Measurements from ENCODE around the gene CLPTM1.
A peak's percentile ranks its signal among the peaks of the same experiment; 100 is the strongest.
"Not testable (repeated sequence)": the region's sequence is repeated elsewhere in the genome, so short reads cannot be mapped to it uniquely, and the experiment has no call there.

Gene CLPTM1, protein sequence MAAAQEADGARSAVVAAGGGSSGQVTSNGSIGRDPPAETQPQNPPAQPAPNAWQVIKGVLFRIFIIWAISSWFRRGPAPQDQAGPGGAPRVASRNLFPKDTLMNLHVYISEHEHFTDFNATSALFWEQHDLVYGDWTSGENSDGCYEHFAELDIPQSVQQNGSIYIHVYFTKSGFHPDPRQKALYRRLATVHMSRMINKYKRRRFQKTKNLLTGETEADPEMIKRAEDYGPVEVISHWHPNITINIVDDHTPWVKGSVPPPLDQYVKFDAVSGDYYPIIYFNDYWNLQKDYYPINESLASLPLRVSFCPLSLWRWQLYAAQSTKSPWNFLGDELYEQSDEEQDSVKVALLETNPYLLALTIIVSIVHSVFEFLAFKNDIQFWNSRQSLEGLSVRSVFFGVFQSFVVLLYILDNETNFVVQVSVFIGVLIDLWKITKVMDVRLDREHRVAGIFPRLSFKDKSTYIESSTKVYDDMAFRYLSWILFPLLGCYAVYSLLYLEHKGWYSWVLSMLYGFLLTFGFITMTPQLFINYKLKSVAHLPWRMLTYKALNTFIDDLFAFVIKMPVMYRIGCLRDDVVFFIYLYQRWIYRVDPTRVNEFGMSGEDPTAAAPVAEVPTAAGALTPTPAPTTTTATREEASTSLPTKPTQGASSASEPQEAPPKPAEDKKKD

DNA sequence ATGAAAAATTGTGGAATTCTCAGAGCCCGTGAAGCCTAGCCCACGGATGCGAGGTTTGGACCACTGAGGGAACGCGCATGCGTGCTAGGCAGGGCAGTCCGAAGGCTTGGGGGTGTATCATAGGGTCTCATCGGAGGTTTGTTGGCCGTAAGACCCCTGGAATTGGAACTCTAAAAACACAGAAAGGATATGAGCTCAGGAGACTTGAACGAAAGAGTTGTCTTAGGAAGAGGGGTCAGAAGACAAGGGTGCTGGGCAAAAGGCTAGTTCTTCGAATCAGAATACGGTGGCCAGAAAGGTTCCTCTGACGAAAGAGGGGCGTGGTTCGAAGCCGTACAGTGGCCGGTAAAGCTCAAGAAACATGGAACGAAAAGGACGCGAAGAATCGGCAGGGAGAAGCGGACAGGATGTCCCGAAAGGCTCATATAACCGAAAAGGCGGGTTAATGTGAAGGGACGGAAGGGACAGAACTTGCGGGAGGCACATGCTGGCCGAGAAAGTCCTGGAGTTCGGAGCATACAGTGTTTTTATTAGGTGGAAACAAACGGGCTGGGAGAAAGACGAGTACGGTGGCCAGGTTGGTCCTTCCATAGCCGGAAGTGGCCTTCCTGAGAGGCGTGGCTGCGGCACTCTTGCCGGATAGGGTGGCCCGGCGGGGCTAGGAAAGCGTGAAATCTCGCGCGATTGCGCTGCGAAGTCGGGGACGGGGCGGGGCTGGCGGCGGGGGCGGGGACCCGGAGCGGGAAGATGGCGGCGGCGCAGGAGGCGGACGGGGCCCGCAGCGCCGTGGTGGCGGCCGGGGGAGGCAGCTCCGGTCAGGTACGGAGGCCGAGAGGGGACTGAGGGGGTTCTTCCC lies at the start of gene CLPTM1:
TSS of gene CLPTM1 (plus strand) at position 732 of the 856 bp plus-strand sequence. CDS start at position 748, 16 bp downstream.
- peak within 1 kb of the TSS; percentile 50 to 99 (median 93) for H3K27ac ChIP-seq
- H3K4me3 ChIP-seq: peak within 1 kb of the TSS; percentile 84 to 100 (median 98)

DNA sequence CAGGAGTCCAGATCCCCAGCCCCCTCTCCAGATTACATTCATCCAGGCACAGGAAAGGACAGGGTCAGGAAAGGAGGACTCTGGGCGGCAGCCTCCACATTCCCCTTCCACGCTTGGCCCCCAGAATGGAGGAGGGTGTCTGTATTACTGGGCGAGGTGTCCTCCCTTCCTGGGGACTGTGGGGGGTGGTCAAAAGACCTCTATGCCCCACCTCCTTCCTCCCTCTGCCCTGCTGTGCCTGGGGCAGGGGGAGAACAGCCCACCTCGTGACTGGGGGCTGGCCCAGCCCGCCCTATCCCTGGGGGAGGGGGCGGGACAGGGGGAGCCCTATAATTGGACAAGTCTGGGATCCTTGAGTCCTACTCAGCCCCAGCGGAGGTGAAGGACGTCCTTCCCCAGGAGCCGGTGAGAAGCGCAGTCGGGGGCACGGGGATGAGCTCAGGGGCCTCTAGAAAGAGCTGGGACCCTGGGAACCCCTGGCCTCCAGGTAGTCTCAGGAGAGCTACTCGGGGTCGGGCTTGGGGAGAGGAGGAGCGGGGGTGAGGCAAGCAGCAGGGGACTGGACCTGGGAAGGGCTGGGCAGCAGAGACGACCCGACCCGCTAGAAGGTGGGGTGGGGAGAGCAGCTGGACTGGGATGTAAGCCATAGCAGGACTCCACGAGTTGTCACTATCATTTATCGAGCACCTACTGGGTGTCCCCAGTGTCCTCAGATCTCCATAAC lies 49.6 kb upstream of the CLPTM1 start, which contains the start of gene APOE:
TSS of gene APOE (plus strand) at position 360 of the 724 bp plus-strand sequence. CDS start 829 bp downstream, outside the sequence.
- Histone ChIP-seq H3K27ac (peak within 1 kb of the TSS in 17 of 21 experiments; percentile 7 to 87 (median 54)), H3K4me3 (peak within 1 kb of the TSS; percentile 10 to 47 (median 26))

DNA sequence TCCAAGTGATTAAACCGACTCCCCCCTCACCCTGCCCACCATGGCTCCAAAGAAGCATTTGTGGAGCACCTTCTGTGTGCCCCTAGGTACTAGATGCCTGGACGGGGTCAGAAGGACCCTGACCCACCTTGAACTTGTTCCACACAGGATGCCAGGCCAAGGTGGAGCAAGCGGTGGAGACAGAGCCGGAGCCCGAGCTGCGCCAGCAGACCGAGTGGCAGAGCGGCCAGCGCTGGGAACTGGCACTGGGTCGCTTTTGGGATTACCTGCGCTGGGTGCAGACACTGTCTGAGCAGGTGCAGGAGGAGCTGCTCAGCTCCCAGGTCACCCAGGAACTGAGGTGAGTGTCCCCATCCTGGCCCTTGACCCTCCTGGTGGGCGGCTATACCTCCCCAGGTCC lies 47.6 kb upstream of the CLPTM1 start:
- H3K27ac ChIP-seq: peak overlapping the region in 3 of 21 experiments; percentile 11 to 21 (median 13)
- H3K4me3 ChIP-seq: peak overlapping the region in 1 of 7 experiments; percentile 40

DNA sequence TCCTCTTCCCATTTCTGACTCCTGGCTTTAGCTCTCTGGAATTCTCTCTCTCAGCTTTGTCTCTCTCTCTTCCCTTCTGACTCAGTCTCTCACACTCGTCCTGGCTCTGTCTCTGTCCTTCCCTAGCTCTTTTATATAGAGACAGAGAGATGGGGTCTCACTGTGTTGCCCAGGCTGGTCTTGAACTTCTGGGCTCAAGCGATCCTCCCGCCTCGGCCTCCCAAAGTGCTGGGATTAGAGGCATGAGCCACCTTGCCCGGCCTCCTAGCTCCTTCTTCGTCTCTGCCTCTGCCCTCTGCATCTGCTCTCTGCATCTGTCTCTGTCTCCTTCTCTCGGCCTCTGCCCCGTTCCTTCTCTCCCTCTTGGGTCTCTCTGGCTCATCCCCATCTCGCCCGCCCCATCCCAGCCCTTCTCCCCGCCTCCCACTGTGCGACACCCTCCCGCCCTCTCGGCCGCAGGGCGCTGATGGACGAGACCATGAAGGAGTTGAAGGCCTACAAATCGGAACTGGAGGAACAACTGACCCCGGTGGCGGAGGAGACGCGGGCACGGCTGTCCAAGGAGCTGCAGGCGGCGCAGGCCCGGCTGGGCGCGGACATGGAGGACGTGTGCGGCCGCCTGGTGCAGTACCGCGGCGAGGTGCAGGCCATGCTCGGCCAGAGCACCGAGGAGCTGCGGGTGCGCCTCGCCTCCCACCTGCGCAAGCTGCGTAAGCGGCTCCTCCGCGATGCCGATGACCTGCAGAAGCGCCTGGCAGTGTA lies 46.9 kb upstream of the CLPTM1 start:
- H3K27ac ChIP-seq: peak overlapping the region in 1 of 21 experiments; percentile 21
- no peak overlapping the region for H3K4me3 ChIP-seq

DNA sequence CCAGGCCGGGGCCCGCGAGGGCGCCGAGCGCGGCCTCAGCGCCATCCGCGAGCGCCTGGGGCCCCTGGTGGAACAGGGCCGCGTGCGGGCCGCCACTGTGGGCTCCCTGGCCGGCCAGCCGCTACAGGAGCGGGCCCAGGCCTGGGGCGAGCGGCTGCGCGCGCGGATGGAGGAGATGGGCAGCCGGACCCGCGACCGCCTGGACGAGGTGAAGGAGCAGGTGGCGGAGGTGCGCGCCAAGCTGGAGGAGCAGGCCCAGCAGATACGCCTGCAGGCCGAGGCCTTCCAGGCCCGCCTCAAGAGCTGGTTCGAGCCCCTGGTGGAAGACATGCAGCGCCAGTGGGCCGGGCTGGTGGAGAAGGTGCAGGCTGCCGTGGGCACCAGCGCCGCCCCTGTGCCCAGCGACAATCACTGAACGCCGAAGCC lies 46.3 kb upstream of the CLPTM1 start:
- H3K4me3 ChIP-seq: no peak overlapping the region
- H3K27ac ChIP-seq: no peak overlapping the region

DNA sequence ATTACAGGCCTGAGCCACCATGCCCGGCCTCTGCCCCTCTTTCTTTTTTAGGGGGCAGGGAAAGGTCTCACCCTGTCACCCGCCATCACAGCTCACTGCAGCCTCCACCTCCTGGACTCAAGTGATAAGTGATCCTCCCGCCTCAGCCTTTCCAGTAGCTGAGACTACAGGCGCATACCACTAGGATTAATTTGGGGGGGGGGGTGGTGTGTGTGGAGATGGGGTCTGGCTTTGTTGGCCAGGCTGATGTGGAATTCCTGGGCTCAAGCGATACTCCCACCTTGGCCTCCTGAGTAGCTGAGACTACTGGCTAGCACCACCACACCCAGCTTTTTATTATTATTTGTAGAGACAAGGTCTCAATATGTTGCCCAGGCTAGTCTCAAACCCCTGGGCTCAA lies 45.4 kb upstream of the CLPTM1 start:
- Histone ChIP-seq H3K27ac (peak overlapping the region in 10 of 21 experiments; percentile 11 to 75 (median 52)), H3K4me3 (no peak overlapping the region)

DNA sequence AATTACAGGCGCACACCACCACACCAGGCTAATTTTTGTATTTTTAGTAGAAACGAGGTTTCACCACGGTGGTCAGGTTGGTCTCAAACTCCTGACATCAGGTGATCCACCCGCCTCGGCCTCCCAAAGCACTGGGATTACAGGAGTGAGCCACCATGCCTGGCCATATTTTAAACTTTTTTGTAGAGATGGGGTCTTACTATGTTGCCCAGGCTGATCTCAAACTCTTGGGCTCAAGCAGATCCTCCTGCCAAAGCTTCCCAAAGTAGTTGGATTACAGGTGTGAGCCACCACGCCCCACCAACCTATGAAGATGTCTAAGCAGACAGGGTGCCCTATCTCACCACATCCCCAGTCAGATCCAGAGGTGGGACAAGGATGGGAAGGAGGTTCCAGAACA lies 43.3 kb upstream of the CLPTM1 start:
- not testable (repeated sequence) for H3K4me3 ChIP-seq
- peak overlapping the region in 6 of 21 experiments; percentile 1 to 83 (median 20) for H3K27ac ChIP-seq

DNA sequence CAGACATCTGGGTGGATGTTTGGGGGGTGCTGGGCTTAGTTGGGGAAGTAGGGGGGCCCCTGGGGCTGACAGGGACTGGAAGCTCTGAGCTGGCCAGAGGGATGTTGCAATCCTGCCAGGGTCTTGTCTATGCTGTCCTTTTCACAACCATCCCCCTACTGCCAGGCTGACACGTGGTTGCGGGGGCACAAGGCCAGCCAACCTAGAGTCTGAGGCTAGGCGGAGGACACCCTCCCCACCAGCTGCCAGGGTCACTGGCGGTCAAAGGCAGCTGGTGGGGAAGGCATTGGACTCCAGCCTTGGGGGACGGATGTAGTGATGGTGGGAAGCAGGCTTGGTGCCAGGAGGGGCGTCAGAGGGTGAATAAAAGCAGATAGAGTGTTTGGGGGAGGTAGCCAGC lies 42.3 kb upstream of the CLPTM1 start:
- H3K27ac ChIP-seq: peak overlapping the region in 4 of 21 experiments; percentile 17 to 83 (median 34)
- no peak overlapping the region for H3K4me3 ChIP-seq

DNA sequence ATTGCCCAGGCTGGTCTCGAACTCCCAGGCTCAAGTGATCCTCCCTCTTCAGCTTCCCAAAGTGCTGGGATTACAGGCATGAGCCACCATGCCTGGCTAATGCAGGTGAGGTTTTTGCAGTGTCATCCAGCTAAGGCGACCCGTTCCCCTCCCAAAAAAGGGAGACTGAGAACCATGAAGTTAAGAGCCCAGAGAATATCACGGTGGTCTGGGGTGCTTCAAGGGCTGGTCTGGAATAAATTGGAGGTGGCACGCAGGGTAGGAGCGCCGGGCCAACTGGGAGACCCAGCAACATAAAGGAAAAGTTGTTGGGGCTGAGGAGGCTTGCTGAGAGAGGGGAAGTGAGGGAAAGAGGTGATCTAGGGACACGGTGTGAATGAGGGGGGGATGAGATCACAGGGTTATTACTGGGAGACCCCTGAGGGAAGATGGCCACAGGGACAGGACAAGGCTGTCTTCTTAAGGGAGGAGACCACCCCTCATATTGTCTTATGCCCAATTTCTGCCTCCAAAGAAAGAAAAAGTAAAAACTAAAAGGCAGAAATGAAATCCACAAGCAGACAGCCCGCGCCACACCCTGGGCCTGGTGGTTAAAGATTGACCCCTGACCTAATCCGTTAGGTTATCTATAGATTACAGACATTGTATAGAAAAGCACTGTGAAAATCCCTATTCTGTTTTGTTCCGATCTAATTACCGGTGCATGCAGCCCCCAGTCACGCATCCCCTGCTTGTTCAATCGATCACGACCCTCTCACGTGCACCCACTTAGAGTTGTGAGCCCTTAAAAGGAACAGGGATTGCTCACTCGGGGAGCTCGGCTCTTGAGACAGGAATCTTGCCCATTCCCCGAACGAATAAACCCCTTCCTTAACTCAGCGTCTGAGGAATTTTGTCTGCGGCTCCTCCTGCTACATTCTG lies 41.4 kb upstream of the CLPTM1 start:
- H3K4me3 ChIP-seq: peak overlapping the region in 2 of 7 experiments; percentile 35 to 48
- H3K27ac ChIP-seq: peak overlapping the region in 14 of 21 experiments; percentile 5 to 83 (median 64)

DNA sequence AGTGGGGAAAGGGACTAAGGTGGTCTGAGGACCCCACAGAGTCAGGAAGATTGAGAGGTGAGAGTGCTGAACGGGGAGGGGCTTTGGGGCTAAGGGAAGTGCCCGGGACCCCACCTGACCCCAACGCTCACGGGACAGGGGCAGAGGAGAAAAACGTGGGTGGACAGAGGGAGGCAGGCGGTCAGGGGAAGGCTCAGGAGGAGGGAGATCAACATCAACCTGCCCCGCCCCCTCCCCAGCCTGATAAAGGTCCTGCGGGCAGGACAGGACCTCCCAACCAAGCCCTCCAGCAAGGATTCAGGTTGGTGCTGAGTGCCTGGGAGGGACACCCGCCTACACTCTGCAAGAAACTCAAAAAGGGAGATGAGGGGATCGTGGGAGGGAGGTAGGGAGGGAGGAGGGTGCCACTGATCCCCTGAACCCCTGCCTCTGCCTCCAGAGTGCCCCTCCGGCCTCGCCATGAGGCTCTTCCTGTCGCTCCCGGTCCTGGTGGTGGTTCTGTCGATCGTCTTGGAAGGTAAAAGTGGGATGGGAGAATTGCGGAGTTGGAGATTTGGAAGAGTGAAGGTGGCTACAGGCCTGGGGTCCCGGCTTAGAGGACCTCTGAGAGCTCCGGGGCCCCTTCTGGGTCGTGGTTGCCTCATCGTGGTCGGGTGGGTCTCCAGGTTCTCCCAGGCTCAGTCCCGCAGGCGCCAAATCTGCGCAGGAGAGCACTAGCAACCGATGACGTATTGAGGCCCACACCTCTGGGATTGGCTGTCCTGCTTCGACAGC lies 40.6 kb upstream of the CLPTM1 start, which contains the start of gene APOC1:
TSS of gene APOC1 (plus strand) at position 176 of the 774 bp plus-strand sequence. CDS start at position 460, 284 bp downstream.
- Histone ChIP-seq H3K4me3 (peak within 1 kb of the TSS; percentile 30 to 48 (median 36)), H3K27ac (peak within 1 kb of the TSS in 19 of 21 experiments; percentile 5 to 83 (median 57))

DNA sequence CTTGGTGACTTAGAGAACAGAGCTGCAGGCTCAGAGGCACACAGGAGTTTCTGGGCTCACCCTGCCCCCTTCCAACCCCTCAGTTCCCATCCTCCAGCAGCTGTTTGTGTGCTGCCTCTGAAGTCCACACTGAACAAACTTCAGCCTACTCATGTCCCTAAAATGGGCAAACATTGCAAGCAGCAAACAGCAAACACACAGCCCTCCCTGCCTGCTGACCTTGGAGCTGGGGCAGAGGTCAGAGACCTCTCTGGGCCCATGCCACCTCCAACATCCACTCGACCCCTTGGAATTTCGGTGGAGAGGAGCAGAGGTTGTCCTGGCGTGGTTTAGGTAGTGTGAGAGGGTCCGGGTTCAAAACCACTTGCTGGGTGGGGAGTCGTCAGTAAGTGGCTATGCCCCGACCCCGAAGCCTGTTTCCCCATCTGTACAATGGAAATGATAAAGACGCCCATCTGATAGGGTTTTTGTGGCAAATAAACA lies 30.9 kb upstream of the CLPTM1 start:
- Histone ChIP-seq H3K4me3 (no peak overlapping the region), H3K27ac (peak overlapping the region in 9 of 21 experiments; percentile 7 to 73 (median 47))

DNA sequence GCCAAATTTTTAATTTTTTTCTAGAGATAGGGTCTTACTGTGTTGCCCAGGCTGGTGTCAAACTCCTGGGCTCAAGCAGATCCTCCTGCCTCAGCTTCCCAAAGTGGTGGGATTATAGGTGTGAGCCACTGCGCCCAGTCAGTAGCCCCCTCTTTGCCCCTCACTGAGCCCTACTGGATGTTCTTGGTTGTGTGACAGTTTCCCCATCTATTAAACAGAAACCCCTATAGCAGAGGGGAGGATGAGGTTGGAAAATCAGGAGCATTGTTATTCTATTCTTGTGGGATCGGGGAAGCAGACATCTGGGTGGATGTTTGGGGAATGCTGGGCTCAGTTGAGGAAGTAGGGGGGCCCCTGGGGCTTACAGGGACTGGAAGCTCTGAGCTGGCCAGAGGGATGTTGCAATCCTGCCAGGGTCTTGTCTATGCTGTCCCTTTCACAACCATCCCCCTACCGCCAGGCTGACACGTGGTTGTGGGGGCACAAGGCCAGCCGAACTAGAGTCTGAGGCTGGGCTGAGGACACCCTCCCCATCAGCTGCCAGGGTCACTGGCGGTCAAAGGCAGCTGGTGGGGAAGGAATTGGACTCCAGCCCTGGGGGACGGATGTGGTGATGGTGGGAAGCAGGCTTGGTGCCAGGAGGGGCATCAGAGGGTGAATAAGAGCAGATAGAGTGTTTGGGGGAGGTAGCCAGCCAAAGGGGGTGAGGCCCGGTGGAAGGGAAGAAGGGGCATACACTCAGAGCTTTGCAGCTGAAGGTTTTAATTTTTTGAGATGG lies 29.9 kb upstream of the CLPTM1 start:
- Histone ChIP-seq H3K27ac (peak overlapping the region in 15 of 21 experiments; percentile 7 to 73 (median 50)), H3K4me3 (no peak overlapping the region)

DNA sequence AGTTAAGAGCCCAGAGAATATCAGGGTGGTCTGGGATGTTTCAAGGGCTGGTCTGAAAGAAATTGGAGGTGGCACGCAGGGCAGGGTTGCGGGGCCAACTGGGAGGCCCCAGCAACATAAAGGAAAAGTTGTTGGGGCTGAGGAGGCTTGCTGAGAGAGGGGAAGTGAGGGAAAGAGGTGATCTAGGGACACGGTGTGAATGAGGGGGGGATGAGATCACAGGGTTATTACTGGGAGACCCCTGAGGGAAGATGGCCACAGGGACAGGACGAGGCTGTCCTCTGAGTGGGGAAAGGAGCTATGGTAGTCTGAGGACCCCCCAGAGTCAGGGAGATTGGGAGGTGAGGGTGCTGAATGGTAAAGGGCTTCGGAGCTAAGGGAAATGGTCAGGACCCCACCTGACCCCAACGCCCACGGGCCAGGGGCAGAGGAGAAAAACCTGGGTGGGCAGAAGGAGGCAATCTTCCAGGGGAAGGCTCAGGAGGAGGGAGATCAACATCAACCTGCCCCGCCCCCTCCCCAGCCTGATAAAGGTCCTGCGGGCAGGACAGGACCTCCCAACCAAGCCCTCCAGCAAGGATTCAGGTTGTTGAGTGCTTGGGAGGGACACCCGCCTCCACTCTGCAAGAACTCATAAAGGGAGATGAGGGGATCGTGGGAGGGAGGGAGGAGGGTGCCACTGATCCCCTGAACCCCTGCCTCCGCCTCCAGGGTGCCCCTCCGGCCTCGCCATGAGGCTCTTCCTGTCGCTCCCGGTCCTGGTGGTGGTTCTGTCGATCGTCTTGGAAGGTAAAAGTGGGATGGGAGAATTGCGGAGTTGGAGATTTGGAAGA lies 28.7 kb upstream of the CLPTM1 start:
- Histone ChIP-seq H3K4me3 (peak overlapping the region in 2 of 7 experiments; percentile 11 to 22), H3K27ac (peak overlapping the region in 7 of 21 experiments; percentile 12 to 69 (median 30))

DNA sequence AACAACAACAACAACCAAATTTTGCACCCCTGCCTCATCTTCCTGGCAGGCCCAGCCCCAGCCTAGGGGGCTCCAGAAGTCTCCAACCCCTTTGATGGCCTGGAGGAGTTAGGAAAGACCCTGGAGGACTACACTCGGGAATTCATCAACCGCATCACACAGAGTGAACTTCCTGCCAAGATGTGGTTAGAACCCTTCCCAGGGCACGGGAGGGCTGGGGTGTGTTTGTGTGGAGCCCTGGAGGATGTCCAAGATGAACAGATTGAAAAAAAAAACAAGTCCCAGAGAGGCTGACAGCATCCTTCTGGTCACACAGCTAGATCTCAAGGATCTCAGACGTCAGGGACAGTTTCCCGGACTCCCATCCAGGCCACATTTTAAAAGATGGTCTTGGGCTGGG lies 27.4 kb upstream of the CLPTM1 start:
- no peak overlapping the region for H3K27ac ChIP-seq
- no peak overlapping the region for H3K4me3 ChIP-seq

Data from skin epidermis (tissue), 12 donors.